22Rv1 (cell line): ENCODE measurements around the gene CDH22.
A peak's percentile ranks its signal among the peaks of the same experiment; 100 is the strongest.

Experiments
- H3K27ac ChIP-seq: fragments of 450-650 bp; 2 replicates; pipeline ENCODE4 v1.5.1; 2017
- CTCF ChIP-seq: fragments of 450-650 bp; IDR thresholded peaks from 2 replicates; pipeline ENCODE4 v1.5.1; 2017; ENCODE audit warnings: mild to moderate bottlenecking
- ZFX ChIP-seq: fragments of 450-650 bp; IDR thresholded peaks from 2 replicates; pipeline ENCODE4 v1.6.1; 2017; ENCODE audit warnings: antibody characterized with exemption, borderline replicate concordance

Gene CDH22

GRCh38 chr20:46179862-46180261 lies 128.4 kb downstream of the CDH22 start:
- no peak overlapping the region for H3K27ac ChIP-seq
- TF ChIP-seq ZFX (no peak), CTCF (no peak)

- H3K27ac ChIP-seq, result no peak overlapping the region
- TF ChIP-seq ZFX (no peak), CTCF (no peak)
Measured at GRCh38 chr20:46178891-46179290, 129.4 kb downstream of the CDH22 start.

- TF ChIP-seq ZFX (no peak), CTCF (no peak)
- H3K27ac ChIP-seq, result no peak overlapping the region
Measured at GRCh38 chr20:46177768-46178167, 130.5 kb downstream of the CDH22 start.

GRCh38 chr20:46176739-46177378 lies 131.4 kb downstream of the CDH22 start:
- no peak for TF ChIP-seq ZFX
- no peak overlapping the region for H3K27ac ChIP-seq

GRCh38 chr20:46175127-46175494 lies 133.2 kb downstream of the CDH22 start:
- TF ChIP-seq ZFX, result no peak
- no peak for TF ChIP-seq CTCF
- no peak overlapping the region for H3K27ac ChIP-seq

GRCh38 chr20:46174469-46175126 lies 133.7 kb downstream of the CDH22 start:
- H3K27ac ChIP-seq, result no peak overlapping the region
- TF ChIP-seq ZFX (no peak), CTCF (peak; percentile 88)

- no peak overlapping the region for H3K27ac ChIP-seq
- TF ChIP-seq ZFX, result no peak
- no peak for TF ChIP-seq CTCF
Measured at GRCh38 chr20:46173652-46174468, 134.4 kb downstream of the CDH22 start.
